HG03469 (cell line): ENCODE measurements around the gene ARID1B.

Experiments
- ATAC-seq: cut with Tn5 transposase; IDR thresholded peaks from one replicate; pipeline ENCODE4 v1.9.1; 2021; ENCODE audit warnings: mild to moderate bottlenecking, moderate library complexity, moderate number of reproducible peaks; ENCODE audit not compliant: unreplicated experiment

Gene ARID1B

GRCh38 chr6:156773935-156774852, 3.0 kb upstream of the ARID1B start:
- ATAC-seq, result no peak

GRCh38 chr6:156774863-156775405, 2.2 kb upstream of the ARID1B start:
- ATAC-seq, result no peak

GRCh38 chr6:156775717-156776116, 1.5 kb upstream of the ARID1B start:
- ATAC-seq, result no peak

- ATAC-seq, result no peak
Observed at GRCh38 chr6:156776470-156776839, 723 bp upstream of the ARID1B start.

GRCh38 chr6:156777577-156778453, 637 bp downstream of the ARID1B start:
- ATAC-seq, result no peak

GRCh38 chr6:156778454-156779205, 1.5 kb downstream of the ARID1B start:
- ATAC-seq, result no peak

GRCh38 chr6:156779206-156780094, 2.3 kb downstream of the ARID1B start:
- ATAC-seq, result no peak

- ATAC-seq, result peak; percentile 43
Observed at GRCh38 chr6:156780102-156780641, 3.0 kb downstream of the ARID1B start.

- ATAC-seq, result no peak
Observed at GRCh38 chr6:156780962-156781853, 4.0 kb downstream of the ARID1B start.

- ATAC-seq, result no peak
Observed at GRCh38 chr6:156781861-156782631, 4.9 kb downstream of the ARID1B start.

GRCh38 chr6:156782691-156783320, 5.6 kb downstream of the ARID1B start:
- no peak for ATAC-seq

- ATAC-seq, result no peak
Observed at GRCh38 chr6:156783958-156784357, 6.8 kb downstream of the ARID1B start.

- ATAC-seq, result no peak
Observed at GRCh38 chr6:156786652-156787051, 9.5 kb downstream of the ARID1B start.

GRCh38 chr6:156787569-156788492, 10.7 kb downstream of the ARID1B start:
- no peak for ATAC-seq

GRCh38 chr6:156789081-156789943, 12.1 kb downstream of the ARID1B start:
- no peak for ATAC-seq
